Coronary artery (tissue), 2 donors: ENCODE data around the gene CRYGB.

Experiments
- DNase-seq: peaks from one replicate; pipeline ENCODE4 v3.0.0-alpha.2; 2017; ENCODE audit warnings: low spot score
- H3K27ac ChIP-seq, 2 donors: fragments of 200-600 bp; sonication (generic); one replicate each; pipeline ENCODE4 v1.5.1; 2016 to 2019
- H3K4me3 ChIP-seq: fragments of 200-600 bp; sonication (generic); 2 replicates; pipeline ENCODE4 v1.5.1; 2016; ENCODE audit warnings: mild to moderate bottlenecking, moderate library complexity
- TF ChIP-seq, protein P1 (sequence below): fragments of 200-600 bp; sonication (generic); IDR thresholded peaks from one replicate; pipeline ENCODE4 v1.5.1; 2019; ENCODE audit warnings: antibody characterized with exemption

Gene CRYGB, protein sequence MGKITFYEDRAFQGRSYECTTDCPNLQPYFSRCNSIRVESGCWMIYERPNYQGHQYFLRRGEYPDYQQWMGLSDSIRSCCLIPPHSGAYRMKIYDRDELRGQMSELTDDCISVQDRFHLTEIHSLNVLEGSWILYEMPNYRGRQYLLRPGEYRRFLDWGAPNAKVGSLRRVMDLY

DNA sequence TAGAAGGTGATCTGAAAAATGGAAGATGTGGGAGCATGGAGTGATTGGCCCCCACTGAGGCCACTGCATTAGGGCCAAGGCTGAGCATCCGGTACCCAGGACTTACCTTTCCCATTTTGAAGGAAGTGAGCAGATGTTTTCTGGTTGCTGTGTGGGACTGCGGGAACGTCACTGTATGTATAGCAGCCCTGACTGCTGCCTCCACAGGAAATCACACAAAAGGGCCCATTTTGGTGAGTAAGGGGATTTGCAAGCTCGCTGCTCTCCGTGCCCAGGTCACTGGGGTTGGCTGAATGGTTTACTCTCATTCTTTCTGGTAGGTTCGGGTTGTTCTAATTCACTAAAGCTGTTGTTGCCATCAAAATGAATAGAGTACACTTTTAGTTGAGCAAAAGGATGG is at the start of gene CRYGB:
CRYGB (minus strand) TSS at position 153 of the 400 bp plus-strand sequence; CDS start at position 115, 38 bp downstream.
- TF ChIP-seq, protein P1, sequence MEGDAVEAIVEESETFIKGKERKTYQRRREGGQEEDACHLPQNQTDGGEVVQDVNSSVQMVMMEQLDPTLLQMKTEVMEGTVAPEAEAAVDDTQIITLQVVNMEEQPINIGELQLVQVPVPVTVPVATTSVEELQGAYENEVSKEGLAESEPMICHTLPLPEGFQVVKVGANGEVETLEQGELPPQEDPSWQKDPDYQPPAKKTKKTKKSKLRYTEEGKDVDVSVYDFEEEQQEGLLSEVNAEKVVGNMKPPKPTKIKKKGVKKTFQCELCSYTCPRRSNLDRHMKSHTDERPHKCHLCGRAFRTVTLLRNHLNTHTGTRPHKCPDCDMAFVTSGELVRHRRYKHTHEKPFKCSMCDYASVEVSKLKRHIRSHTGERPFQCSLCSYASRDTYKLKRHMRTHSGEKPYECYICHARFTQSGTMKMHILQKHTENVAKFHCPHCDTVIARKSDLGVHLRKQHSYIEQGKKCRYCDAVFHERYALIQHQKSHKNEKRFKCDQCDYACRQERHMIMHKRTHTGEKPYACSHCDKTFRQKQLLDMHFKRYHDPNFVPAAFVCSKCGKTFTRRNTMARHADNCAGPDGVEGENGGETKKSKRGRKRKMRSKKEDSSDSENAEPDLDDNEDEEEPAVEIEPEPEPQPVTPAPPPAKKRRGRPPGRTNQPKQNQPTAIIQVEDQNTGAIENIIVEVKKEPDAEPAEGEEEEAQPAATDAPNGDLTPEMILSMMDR: no peak
- Histone ChIP-seq H3K27ac (no peak within 1 kb of the TSS), H3K4me3 (no peak within 1 kb of the TSS)
- no peak for DNase-seq

DNA sequence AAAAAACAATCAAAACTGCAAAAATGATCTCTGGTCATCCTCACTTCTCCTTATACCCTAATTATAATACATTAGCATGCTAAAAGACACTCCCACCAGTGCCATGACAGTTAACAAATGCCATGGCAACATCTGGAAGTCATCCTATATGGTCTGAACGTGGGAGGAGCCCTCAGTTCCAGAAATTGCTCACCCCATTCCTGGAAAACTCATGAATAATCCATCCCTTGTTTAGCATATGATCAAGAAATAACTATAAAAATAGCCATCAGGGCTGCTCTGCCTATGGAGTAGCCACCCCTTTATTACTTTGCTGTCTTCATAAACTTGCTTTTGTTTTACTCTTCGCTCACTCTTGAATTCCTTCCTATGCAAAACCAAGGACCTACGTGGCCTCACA is 49.6 kb upstream of the CRYGB start:
- TF ChIP-seq, protein P1: no peak
- Histone ChIP-seq H3K27ac (no peak overlapping the region), H3K4me3 (no peak overlapping the region)
- no peak for DNase-seq

DNA sequence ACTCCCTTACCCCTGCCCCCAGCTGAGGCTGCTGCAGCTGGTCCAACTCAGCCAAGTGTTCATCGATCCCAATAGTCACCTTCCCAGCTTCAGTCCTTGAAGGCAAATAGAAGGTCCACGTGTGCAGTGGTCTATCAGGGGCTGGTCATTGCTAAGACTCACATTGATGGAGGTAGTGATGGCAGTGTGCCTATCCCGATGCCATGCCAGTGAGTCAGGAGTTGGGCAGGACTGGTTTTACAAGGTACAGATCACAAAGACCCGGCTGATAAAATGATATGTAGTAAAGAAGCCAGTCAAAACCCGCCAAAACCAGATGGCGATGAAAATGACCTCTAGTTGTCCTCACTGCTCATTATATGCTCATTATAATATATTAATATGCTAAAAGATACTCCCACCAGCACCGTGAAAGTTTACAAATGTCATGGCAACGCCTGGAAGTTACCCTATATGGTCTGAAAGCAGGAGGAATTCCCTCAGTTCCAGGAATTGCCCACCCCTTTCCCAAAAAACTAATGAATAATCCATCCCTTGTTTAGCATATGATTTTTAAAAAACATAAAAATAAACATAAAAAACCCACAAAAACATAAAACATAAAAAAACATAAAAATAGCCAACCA is 46.8 kb upstream of the CRYGB start:
- DNase-seq: no peak
- Histone ChIP-seq H3K27ac (no peak overlapping the region), H3K4me3 (no peak overlapping the region)
- TF ChIP-seq, protein P1: no peak

DNA sequence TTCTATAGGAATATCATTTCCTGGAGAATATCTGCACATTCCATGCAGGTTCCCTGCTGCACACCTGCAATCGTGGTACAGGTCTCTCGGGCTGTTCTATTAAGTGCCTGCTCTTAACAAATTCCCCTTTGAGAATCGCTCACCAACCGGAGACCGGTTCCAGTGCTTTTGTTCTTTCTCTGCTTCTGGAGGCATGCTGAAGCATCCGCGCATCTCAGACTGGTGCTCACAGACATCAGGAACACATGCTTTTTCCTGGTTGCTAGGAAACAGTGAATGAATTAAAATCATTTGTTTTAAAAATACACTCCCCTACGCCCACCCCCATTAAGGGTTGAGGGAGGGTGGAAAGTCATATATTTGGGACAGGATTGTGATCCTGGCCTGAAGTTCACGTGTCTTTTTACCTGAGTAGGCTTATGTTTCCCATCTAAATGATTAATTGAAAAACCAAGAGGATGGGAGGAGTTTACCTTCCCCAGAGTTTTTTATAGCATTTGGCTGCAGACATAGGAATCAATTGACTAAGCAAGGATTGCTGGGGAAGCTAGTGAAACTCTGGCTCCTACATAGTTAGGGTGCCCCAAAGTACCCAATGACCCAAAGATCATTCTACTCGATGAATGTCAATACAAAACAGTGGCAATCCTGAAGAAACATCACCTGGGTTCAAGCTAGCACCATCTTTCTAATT is 44.0 kb upstream of the CRYGB start, which contains the start of gene C2orf80:
C2orf80 (minus strand) TSS at position 221 of the 694 bp plus-strand sequence. CDS start 3,044 bp downstream, outside the sequence.
- no peak for DNase-seq
- H3K27ac ChIP-seq: no peak within 1 kb of the TSS
- H3K4me3 ChIP-seq: no peak within 1 kb of the TSS
- TF ChIP-seq, protein P1: no peak

DNA sequence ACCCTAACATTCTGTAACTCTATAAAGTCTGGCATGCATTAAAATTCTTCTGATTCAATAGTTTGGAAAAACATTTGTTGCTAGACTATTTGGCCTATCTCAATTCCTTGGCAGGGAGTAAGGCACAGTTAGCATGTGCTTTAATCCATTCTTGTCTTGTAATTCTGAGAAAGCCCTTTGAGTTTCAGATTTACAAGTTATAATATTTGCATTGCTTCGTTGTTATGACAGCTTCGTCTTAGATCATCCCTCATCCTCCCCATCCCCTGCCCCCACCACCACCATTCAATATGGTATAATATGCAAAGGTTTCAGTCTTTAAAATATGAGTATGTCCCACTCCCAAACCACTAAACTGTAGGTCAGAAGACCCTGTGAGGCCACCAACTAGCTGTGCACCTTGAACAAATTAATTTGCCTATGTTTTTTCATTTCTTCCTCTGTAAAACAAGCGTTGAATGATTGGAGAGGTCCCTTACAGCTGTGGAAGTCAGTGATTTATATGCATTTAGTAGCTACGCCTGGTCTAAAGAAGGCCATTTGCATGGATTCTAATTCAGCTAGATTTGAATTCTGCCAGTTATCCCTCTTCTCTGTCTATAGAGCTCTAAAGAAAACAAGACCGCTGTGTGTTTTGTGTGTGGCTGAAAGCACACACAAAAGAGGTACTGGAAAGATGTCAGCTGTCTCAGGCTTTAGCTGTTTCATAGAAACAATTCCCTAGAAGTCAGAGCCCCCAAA is 43.3 kb upstream of the CRYGB start:
- DNase-seq: no peak
- Histone ChIP-seq H3K4me3 (no peak overlapping the region), H3K27ac (no peak overlapping the region)
- TF ChIP-seq, protein P1: no peak

DNA sequence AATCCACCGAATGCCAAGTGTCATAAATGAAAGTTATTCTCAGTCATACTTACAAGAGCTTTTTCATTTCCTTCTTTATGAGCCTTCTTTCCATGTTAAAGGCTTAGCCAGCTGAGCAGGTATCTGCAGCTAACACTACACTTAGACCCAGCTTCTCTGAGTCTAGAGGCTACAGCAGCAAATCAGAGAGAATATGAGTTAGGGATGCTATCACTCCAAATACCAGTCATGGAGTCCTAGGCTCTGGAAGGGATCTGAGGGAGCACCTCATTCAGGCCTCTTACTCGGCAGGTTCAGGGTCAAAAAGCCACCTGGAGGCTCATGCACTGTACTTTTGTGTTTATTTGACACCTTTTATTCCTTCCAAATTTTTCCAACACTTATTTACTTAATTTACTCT is 40.9 kb upstream of the CRYGB start:
- DNase-seq: no peak
- H3K4me3 ChIP-seq: no peak overlapping the region
- no peak overlapping the region for H3K27ac ChIP-seq
- TF ChIP-seq, protein P1: no peak
